NCI-H226 (cell line): ENCODE results near the gene MRAS.
"Not testable (repeated sequence)": the region's sequence is repeated elsewhere in the genome, so short reads cannot be mapped to it uniquely, and the experiment has no call there.

Source experiments
- DNase-seq: peaks from one replicate; pipeline ENCODE4 v3.0.0-alpha.2; 2015

MRAS gene

DNA sequence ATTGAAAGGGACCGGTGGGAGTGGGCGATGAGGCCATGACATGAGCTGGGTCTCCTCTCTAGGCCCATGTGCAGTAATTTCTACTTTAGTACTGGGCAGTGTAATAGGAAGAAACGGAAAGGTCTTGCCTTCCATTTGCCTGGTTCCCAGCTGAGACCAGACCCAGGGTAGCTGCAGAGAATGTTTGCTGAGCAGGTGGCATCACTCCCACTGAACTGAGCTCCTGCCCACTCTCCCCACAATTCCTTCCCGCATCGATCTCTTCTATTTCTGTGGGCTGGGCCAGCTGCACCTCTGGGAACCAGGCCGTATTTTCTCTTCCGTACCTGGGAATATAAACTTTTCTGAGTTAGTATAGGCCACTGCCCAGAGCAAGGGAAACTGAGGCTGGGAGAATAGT, 101.8 kb downstream of the MRAS start:
- DNase-seq = no peak

DNA sequence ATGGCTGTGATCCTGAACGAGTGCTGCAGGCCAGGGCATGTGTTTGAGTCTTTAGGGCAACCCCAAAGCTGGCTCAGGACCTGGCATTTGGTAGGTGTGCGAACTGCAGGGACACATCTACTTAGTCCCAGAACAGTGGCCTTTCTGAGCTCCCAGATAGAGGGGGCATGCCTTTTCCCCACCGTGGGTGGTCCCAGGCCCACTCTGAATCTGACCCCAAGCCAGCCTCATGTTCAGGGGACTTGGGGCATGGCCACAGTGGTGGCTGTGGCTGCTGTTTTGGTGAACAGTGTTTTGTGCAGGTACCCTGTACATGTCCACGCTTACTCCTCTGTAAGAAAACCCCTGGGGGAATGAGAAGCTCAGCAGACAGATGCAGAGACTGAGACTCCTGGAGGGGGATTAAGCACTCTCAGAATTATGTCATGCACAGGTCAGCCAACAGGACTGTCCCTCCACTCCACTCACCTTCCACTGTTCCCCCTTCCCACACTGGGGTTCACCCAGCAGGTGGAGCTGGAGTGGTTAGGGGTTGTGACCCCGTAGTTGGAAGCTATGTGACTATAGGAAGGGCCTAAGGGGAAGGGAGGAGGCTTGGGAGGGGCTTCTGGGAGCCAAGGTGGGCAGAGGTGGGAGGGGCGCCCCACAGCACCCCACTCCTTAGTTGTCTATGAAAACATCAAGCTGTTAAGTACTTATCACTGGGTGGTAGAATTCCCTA, 102.5 kb downstream of the MRAS start:
- no peak for DNase-seq

DNA sequence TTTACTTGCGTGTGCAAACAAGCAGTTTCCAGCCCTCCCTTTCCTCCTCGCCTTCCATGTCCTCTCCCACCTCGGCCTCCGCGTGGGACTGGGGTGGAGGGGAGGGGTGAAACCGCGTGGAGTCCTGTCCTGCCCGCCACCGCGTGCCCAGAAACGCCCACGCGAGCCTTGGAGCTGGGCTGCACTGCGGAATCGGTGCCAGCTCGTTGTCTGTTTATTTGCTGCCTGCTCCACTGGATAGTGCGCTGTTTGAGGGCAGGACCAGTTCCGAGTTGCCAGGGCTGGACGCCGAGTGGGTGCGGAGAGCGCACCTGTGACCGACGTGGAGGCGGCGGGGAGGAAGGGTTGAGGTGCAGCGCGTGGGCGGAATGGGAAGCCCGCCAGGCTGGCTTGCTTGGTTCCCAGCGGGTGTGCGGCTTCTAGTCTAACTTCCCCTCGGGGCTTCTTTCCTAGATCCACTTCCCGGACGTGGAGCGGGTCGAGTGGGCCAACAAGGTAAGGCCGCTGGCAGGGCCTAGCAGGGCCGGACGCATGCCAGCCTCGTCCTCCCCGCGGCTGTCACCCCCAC, 103.3 kb downstream of the MRAS start:
- no peak for DNase-seq

GRCh38 chr3:138452436-138452835, 104.1 kb downstream of the MRAS start:
- DNase-seq = no peak

GRCh38 chr3:138453940-138454339, 105.6 kb downstream of the MRAS start:
- not testable (repeated sequence) for DNase-seq
